ENCODE data around the gene CALB2. TPM values are rescaled to one million over a fixed set of nuclear protein-coding genes. Genes with fewer than 3 reads are reported as not detected.

CALB2 gene
- total and polyA plus RNA-seq, 2 experiments from 2014 or later, result 2.4 to 4.2 TPM

DNA sequence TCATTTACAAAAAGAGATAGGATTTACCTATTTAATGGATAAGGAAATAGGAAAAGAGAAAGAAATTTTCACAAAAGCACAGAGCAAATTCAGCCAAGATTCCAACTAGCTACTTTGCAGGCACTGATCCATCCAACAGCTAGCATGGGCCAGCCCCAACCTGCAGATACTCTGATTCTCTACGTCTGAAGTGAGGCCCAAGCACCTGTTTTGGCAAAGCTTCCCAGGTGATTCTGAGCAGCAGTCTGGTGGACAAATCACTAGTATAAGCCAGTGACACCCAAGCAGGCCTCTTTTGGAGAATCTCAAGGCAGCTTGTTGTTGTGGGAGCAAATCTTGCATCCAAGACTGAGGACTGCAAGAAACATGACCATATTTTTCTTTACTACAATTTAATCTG, 20.9 kb upstream of the CALB2 start (continued):
- TF ChIP-seq CTCF (conservative IDR thresholded peaks at IDR 0.05; ENCODE audit: low read depth in 2 of 2) (no peak), STAT1 (IDR thresholded peaks at IDR 0.05; ENCODE audit: unreplicated experiment) (no peak), ETS1 (IDR thresholded peaks at IDR 0.05) (no peak), EZH2 (IDR thresholded peaks at IDR 0.05; ENCODE audit: low read depth, unreplicated experiment) (no peak), NANOG (IDR thresholded peaks at IDR 0.05; ENCODE audit: borderline replicate concordance) (no peak), ZNF462 (CRISPR knock-in tag; IDR thresholded peaks at IDR 0.05) (no peak)

- ATAC-seq (no peak), DNase-seq (ENCODE audit: low spot score) (no peak)
- no peak overlapping the region for H3K4me3 ChIP-seq
- Mint-ChIP-seq H3K36me3 (ENCODE audit: low read depth) (no peaks in the 10 kb centered on the region), H3K27me3 (ENCODE audit: insufficient read depth, low read depth, poor library complexity) (peaks cover 5% of the 10 kb centered on the region), H3K27ac (no peak overlapping the region; the same call in 1 of the 2 replicates), H3K4me1 (no peaks in the 10 kb centered on the region; the same call in 2 of the 3 replicates), H3K9me3 (peaks cover 2% of the 10 kb centered on the region; the same call in 1 of the 3 replicates), H3K4me3 (no peak overlapping the region)
- H3K4me1 ChIP-seq (ENCODE audit: insufficient read depth), result no peaks in the 10 kb centered on the region
- H3F3A ChIP-seq (replicated peaks; ENCODE audit: low read depth), result no peaks in the 10 kb centered on the region
- H3K9me2 ChIP-seq (ENCODE audit: insufficient read depth), result no peaks in the 10 kb centered on the region
- H4K20me1 ChIP-seq (replicated peaks; ENCODE audit: insufficient read depth), result no peaks in the 10 kb centered on the region
- H3K4me2 ChIP-seq, result no peak overlapping the region
- no peaks in the 10 kb centered on the region for H3K79me2 ChIP-seq (replicated peaks; ENCODE audit: insufficient read depth)
- no peaks in the 10 kb centered on the region for H3K27me3 ChIP-seq (ENCODE audit: insufficient read depth)
- H3K27ac ChIP-seq (ENCODE audit: low read depth), result no peak overlapping the region
- no peak overlapping the region for H2AFZ ChIP-seq
- no peaks in the 10 kb centered on the region for H3K36me3 ChIP-seq (ENCODE audit: insufficient read depth)
- no peak for TF ChIP-seq ZNF114 (CRISPR knock-in tag; IDR thresholded peaks at IDR 0.05)
- no peak for TF ChIP-seq ETS1 (IDR thresholded peaks at IDR 0.05)
Observed at GRCh38 chr16:71338193-71338592, 20.3 kb upstream of the CALB2 start.
